Gastroesophageal sphincter (tissue), 3 donors: ENCODE data around the gene RNU5B-1.

Experiments used
- CTCF ChIP-seq, 4 experiments: fragments of 200-600 bp in 2 of 4; fragments of 450-650 bp in 2 of 4; sonication (generic) in 1 of 4; IDR thresholded peaks; one replicate each; pipeline ENCODE4 v1.5.1; 2017 to 2019; ENCODE audit warnings: antibody characterized with exemption in 4 of 4, mild to moderate bottlenecking in 2 of 4, moderate library complexity in 2 of 4
- EP300 ChIP-seq: sonication (generic); formaldehyde crosslinking; IDR thresholded peaks from one replicate; pipeline ENCODE4 v1.6.1; 2017; ENCODE audit warnings: antibody characterized with exemption, mild to moderate bottlenecking
- POLR2A ChIP-seq, 2 donors: fragments of 450-650 bp; IDR thresholded peaks; one replicate each; pipeline ENCODE4 v1.6.1; 2017; ENCODE audit warnings: antibody characterized with exemption in 2 of 2, mild to moderate bottlenecking in 2 of 2, moderate library complexity in 1 of 2
- POLR2AphosphoS5 ChIP-seq: sonication (generic); formaldehyde crosslinking; IDR thresholded peaks from one replicate; pipeline ENCODE4 v1.6.1; 2017; ENCODE audit warnings: antibody characterized with exemption

GRCh38 chr15:65306551-65306950, 2.1 kb downstream of the RNU5B-1 start:
- no peak for TF ChIP-seq CTCF (IDR thresholded peaks at IDR 0.05)
- TF ChIP-seq POLR2A (IDR thresholded peaks at IDR 0.05): no peak
- TF ChIP-seq EP300: no peak
- TF ChIP-seq POLR2AphosphoS5: no peak
